Liver (tissue), 3 donors: Measurements from ENCODE around the gene CCDC154.

Experiments
- CTCF ChIP-seq: fragments of 150-350 bp; IDR thresholded peaks from 2 replicates; pipeline ENCODE4 v1.5.1; 2017; ENCODE audit warnings: improper control_type of control experiment, low read depth, low read length; ENCODE audit not compliant: missing input control
- EGR1 ChIP-seq, 2 donors: IDR thresholded peaks; 2 replicates each; pipeline ENCODE4 v1.6.1; 2016 to 2018; ENCODE audit warnings: antibody characterized with exemption in 2 of 2, low read depth in 2 of 2
- GABPA ChIP-seq, 2 donors: IDR thresholded peaks in 1 of 2; conservative IDR thresholded peaks in 1 of 2; 2 replicates each; pipeline ENCODE4 v1.6.1; 2016; ENCODE audit warnings: antibody characterized with exemption in 2 of 2, mild to moderate bottlenecking in 1 of 2, moderate library complexity in 1 of 2
- HNF4A ChIP-seq, 2 donors: conservative IDR thresholded peaks; 2 replicates each; pipeline ENCODE4 v1.6.1; 2016; ENCODE audit warnings: antibody characterized with exemption in 2 of 2, mild to moderate bottlenecking in 2 of 2
- JUND ChIP-seq, 2 donors: IDR thresholded peaks; 2 replicates each; pipeline ENCODE4 v1.6.1; 2016; ENCODE audit warnings: antibody characterized with exemption in 2 of 2
- MAX ChIP-seq: IDR thresholded peaks from 2 replicates; pipeline ENCODE4 v1.6.1; 2016; ENCODE audit warnings: antibody characterized with exemption
- RAD21 ChIP-seq, 2 donors: IDR thresholded peaks; 2 replicates each; pipeline ENCODE4 v1.6.1; 2016; ENCODE audit warnings: antibody characterized with exemption in 2 of 2, mild to moderate bottlenecking in 2 of 2
- REST ChIP-seq: IDR thresholded peaks from 2 replicates; pipeline ENCODE4 v1.6.1; 2016; ENCODE audit warnings: antibody characterized with exemption, mild to moderate bottlenecking
- RXRA ChIP-seq, 2 donors: IDR thresholded peaks; 2 replicates each; pipeline ENCODE4 v1.6.1; 2017 to 2018; ENCODE audit warnings: antibody characterized with exemption in 2 of 2, mild to moderate bottlenecking in 1 of 2
- SP1 ChIP-seq: IDR thresholded peaks from 2 replicates; pipeline ENCODE4 v1.6.1; 2018; ENCODE audit warnings: antibody characterized with exemption, mild to moderate bottlenecking
- TAF1 ChIP-seq: conservative IDR thresholded peaks from 2 replicates; pipeline ENCODE4 v1.6.1; 2016; ENCODE audit warnings: antibody characterized with exemption, mild to moderate bottlenecking
- YY1 ChIP-seq: IDR thresholded peaks from 2 replicates; pipeline ENCODE4 v1.6.1; 2016; ENCODE audit warnings: antibody characterized with exemption, mild to moderate bottlenecking
- donor health status: healthy.
- donor health status: healthy.

GRCh38 chr16:1416521-1416941, 27.8 kb downstream of the CCDC154 start:
- TF ChIP-seq CTCF (no peak), GABPA (IDR thresholded peaks at IDR 0.05 in 1 of 2, conservative IDR thresholded peaks at IDR 0.05 in 1 of 2) (no peak), EGR1 (IDR thresholded peaks at IDR 0.05; ENCODE audit: low read depth in 2 of 2) (no peak), RAD21 (IDR thresholded peaks at IDR 0.05) (no peak), JUND (IDR thresholded peaks at IDR 0.05) (no peak), MAX (no peak), YY1 (no peak), TAF1 (no peak), HNF4A (conservative IDR thresholded peaks at IDR 0.05) (no peak), RXRA (IDR thresholded peaks at IDR 0.05) (no peak), SP1 (no peak), REST (no peak)
